A549 treated with Hydrocortisone at 1 μM for 4 hours (cell line): ENCODE measurements around the gene ARL2BP. TPM values are rescaled to one million over a fixed set of nuclear protein-coding genes. Genes with fewer than 3 reads are reported as not detected.

Experiments
- total RNA-seq: library from RNA; stranded (reverse); fragments of 200-300 nt; extraction: Qiagen RNA extraction; gene quantifications from 5 replicates; pipeline ENCODE4 v1.2.3, GENCODE V29; 2022

Gene ARL2BP
- total RNA-seq = 76.0 to 86.4 TPM (median 80.8 TPM) in 5 replicates

DNA sequence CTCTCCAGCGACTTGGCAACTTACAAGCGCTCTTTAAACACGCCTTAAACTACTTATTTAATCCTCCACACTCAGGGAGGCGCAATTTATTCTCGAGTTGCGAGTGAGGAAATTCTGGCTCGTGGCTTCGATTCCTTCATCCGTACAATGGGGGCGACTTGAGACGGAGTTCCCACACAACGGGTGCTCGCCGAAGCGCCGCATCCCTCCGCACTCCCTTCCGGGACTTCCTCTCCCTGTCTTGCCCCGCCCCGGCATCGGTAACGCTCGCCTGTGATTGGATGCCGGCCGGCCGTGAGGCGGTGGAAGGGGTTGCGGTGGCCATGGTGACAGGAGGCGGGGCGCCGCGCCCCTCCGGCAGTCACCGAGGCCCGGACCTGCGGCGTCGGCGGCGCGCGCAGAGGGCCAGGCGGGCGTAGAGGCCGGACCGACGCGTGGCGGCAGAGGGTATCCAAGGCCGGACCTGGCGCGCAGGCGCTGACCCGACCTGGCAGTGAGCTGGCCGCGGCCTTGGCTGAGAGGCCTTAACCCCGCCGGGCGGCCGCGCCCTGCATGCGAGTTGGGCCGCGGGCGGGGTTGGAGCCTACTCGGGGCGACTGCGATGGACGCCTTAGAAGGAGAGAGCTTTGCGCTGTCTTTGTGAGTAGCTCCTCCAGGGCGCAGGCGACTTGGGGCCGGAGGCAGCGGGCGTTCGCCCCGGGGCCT, at the start of gene ARL2BP:
ARL2BP (plus strand) TSS at position 493 of the 705 bp plus-strand sequence; CDS start at position 602, 109 bp downstream.

DNA sequence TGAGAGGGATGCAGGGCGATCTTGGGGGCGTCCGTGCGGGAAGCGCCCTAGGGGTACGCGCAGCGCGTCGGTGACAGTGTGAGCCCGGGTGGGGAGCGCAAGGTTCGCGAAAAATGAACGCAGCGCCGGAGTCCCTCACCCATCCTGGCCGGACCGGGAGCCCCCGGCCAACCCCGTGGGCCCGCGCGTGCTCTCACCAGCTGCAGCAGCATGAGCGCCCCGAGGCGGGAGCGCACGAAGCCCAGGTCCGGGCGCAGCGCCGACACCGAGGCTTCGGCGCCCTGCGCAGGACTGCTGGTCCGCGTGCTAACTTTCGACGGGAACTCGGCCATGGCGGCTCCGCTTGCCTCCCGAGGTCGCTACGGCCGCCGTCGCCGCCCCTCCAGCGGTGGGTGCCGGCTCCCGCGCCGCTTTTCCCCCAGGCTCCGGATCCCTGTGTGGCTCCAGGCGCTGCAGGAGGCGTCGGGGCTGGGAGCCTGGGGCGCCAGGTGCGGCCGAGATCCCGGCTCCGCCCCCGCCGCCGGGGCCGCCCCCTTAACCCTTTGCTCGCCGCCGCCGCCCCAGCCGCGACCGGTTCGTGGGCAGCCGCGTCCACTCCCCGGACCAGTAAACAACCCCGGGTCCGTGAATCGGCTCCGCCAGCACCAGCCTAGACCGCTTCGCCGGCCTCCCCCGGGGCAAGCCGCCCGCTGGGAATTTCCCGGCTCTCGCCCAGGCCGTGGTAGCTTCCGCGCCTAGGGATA, 39.3 kb downstream of the ARL2BP start, which contains the start of gene PLLP:
PLLP (minus strand) TSS at position 464 of the 743 bp plus-strand sequence; CDS start at position 332, 132 bp downstream.

Other genes starting within 250 kb of the ARL2BP start
- gene CPNE2, start 152.7 kb upstream of the ARL2BP start, total RNA-seq = 42.7 to 48.1 TPM (median 46.2 TPM) in 5 replicates
- gene PSME3IP1, start 59.2 kb upstream of the ARL2BP start, total RNA-seq = 83.1 to 117 TPM (median 90.8 TPM) in 5 replicates
- gene RSPRY1, start 58.9 kb upstream of the ARL2BP start, total RNA-seq = 31.1 to 52.7 TPM (median 36.9 TPM) in 5 replicates
- 0.97 to 1.7 TPM (median 1.6 TPM) in 5 replicates for gene PLLP, start 39.4 kb downstream of the ARL2BP start, total RNA-seq
- gene CCL22, start 113.5 kb downstream of the ARL2BP start, total RNA-seq = 0.05 to 0.07 TPM in 2 of 5 replicates, not detected in the others
- gene CX3CL1, start 127.2 kb downstream of the ARL2BP start, total RNA-seq = 0.08 to 0.22 TPM (median 0.11 TPM) in 5 replicates
- gene CCL17, start 159.5 kb downstream of the ARL2BP start, total RNA-seq = not detected in 5 replicates
- 73.4 to 99.4 TPM (median 77.7 TPM) in 5 replicates for gene CIAPIN1, start 202.1 kb downstream of the ARL2BP start, total RNA-seq
- 43.7 to 49.3 TPM (median 48.8 TPM) in 5 replicates for gene COQ9, start 202.2 kb downstream of the ARL2BP start, total RNA-seq
- gene POLR2C, start 217.4 kb downstream of the ARL2BP start, total RNA-seq = 106 to 183 TPM (median 107 TPM) in 5 replicates
- 28.2 to 41.6 TPM (median 35.7 TPM) in 5 replicates for gene DOK4, start 241.2 kb downstream of the ARL2BP start, total RNA-seq